HL-60/S4 (cell line): ENCODE data around the gene CD7.

Source experiments
- in situ Hi-C: fragments of 300-500 bp; cut with MboI; formaldehyde crosslinking; loops from 2 replicates; pipeline ENCODE4 v1.14.3; 2022; ENCODE audit warnings: low sequenced_read_pairs

Gene CD7

GRCh38 chr17:82329683-82330321 lies 12.4 kb upstream of the CD7 start:
- in situ Hi-C loops: loop anchor here (10.0 kb wide), 1 partner anchor 85 kb away; no protein-coding TSS in a partner anchor

- in situ Hi-C loops: loop anchor here (10.0 kb wide), 1 partner anchor 84 kb away; no protein-coding TSS in a partner anchor
These were observed 11.6 kb upstream of the CD7 start for GRCh38 chr17:82328994-82329507.

GRCh38 chr17:82328141-82328993 lies 11.0 kb upstream of the CD7 start:
- in situ Hi-C loops: loop anchor here (10.0 kb wide), 1 partner anchor 84 kb away; no protein-coding TSS in a partner anchor

- in situ Hi-C loops: loop anchor here (10.0 kb wide), 1 partner anchor 83 kb away; no protein-coding TSS in a partner anchor
These were observed 10.3 kb upstream of the CD7 start for GRCh38 chr17:82327757-82328140.

GRCh38 chr17:82327289-82327688 lies 9.9 kb upstream of the CD7 start:
- in situ Hi-C loops: loop anchor here (10.0 kb wide), 1 partner anchor 82 kb away; no protein-coding TSS in a partner anchor

GRCh38 chr17:82325286-82326180 lies 8.1 kb upstream of the CD7 start:
- in situ Hi-C loops: loop anchor here (10.0 kb wide), 1 partner anchor 81 kb away; no protein-coding TSS in a partner anchor

- in situ Hi-C loops: loop anchor here (10.0 kb wide), 1 partner anchor 80 kb away; no protein-coding TSS in a partner anchor
These were observed 7.3 kb upstream of the CD7 start for GRCh38 chr17:82324566-82325285.

GRCh38 chr17:82323514-82324234 lies 6.3 kb upstream of the CD7 start:
- in situ Hi-C loops: loop anchor here (10.0 kb wide), 1 partner anchor 79 kb away; no protein-coding TSS in a partner anchor

GRCh38 chr17:82322526-82323453 lies 5.4 kb upstream of the CD7 start:
- in situ Hi-C loops: loop anchor here (10.0 kb wide), 1 partner anchor 78 kb away; no protein-coding TSS in a partner anchor

GRCh38 chr17:82321947-82322466 lies 4.6 kb upstream of the CD7 start:
- in situ Hi-C loops: loop anchor here (10.0 kb wide), 1 partner anchor 77 kb away; no protein-coding TSS in a partner anchor

GRCh38 chr17:82320956-82321927 lies 3.8 kb upstream of the CD7 start:
- in situ Hi-C loops: loop anchor here (10.0 kb wide), 1 partner anchor 76 kb away; no protein-coding TSS in a partner anchor

- in situ Hi-C loops: loop anchor here (10.0 kb wide), 1 partner anchor 75 kb away; no protein-coding TSS in a partner anchor
These were observed 2.9 kb upstream of the CD7 start for GRCh38 chr17:82320140-82320840.

GRCh38 chr17:82319619-82320062 lies 2.2 kb upstream of the CD7 start:
- in situ Hi-C loops: loop anchor here (10.0 kb wide), 1 partner anchor 75 kb away; no protein-coding TSS in a partner anchor

GRCh38 chr17:82318772-82319606 lies 1.6 kb upstream of the CD7 start:
- in situ Hi-C loops: no loop called here

- in situ Hi-C loops: no loop called here
These were observed 726 bp upstream of the CD7 start for GRCh38 chr17:82318169-82318498.
